Measurements from ENCODE around the gene SCRN1.

DNA sequence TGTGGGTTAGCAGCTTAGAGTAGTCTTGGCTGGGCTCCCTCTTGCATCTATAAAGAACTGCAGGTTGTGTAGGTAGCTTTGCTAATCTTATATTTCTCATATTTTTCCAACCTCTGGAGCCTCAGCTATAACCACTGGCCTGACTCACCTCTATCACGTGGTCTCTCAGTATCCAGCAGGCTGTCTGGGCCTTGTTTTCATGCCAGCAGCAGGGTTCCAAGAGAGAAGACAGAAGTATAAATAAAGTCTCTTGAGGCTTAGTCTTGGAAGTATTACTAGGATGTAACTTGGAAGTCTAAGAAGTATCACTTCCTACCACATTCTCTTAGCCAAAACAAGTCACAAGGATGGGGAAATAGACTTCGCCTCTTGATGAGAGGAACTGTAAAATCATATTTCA is 110.0 kb downstream of the SCRN1 start:
- no peak for TF ChIP-seq FOXM1 (IDR thresholded peaks at IDR 0.05; ENCODE audit: borderline replicate concordance, low read depth)
- TF ChIP-seq, protein P1, sequence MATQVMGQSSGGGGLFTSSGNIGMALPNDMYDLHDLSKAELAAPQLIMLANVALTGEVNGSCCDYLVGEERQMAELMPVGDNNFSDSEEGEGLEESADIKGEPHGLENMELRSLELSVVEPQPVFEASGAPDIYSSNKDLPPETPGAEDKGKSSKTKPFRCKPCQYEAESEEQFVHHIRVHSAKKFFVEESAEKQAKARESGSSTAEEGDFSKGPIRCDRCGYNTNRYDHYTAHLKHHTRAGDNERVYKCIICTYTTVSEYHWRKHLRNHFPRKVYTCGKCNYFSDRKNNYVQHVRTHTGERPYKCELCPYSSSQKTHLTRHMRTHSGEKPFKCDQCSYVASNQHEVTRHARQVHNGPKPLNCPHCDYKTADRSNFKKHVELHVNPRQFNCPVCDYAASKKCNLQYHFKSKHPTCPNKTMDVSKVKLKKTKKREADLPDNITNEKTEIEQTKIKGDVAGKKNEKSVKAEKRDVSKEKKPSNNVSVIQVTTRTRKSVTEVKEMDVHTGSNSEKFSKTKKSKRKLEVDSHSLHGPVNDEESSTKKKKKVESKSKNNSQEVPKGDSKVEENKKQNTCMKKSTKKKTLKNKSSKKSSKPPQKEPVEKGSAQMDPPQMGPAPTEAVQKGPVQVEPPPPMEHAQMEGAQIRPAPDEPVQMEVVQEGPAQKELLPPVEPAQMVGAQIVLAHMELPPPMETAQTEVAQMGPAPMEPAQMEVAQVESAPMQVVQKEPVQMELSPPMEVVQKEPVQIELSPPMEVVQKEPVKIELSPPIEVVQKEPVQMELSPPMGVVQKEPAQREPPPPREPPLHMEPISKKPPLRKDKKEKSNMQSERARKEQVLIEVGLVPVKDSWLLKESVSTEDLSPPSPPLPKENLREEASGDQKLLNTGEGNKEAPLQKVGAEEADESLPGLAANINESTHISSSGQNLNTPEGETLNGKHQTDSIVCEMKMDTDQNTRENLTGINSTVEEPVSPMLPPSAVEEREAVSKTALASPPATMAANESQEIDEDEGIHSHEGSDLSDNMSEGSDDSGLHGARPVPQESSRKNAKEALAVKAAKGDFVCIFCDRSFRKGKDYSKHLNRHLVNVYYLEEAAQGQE (IDR thresholded peaks at IDR 0.05; ENCODE audit: low read depth) = no peak
- no peak for TF ChIP-seq TCF12 (IDR thresholded peaks at IDR 0.05; ENCODE audit: low read depth)
- no peak for TF ChIP-seq YY1 (IDR thresholded peaks at IDR 0.05; ENCODE audit: low read depth)
- TF ChIP-seq EP300 (IDR thresholded peaks at IDR 0.05; ENCODE audit: borderline replicate concordance) = no peak
- TF ChIP-seq CEBPB (IDR thresholded peaks at IDR 0.05) = no peak
- TF ChIP-seq RAD21 (IDR thresholded peaks at IDR 0.05; ENCODE audit: low read depth) = no peak
- TF ChIP-seq ZBTB7A (IDR thresholded peaks at IDR 0.05; ENCODE audit: low read depth) = no peak

All from Ishikawa (cell line).